ENCODE data around the gene PNO1.

- TF ChIP-seq BHLHE40 (IDR thresholded peaks at IDR 0.05; ENCODE audit: borderline replicate concordance), result no peak
- no peak for TF ChIP-seq LEF1 (IDR thresholded peaks at IDR 0.05; ENCODE audit: borderline replicate concordance)
- TF ChIP-seq PKNOX1 (IDR thresholded peaks at IDR 0.05), result no peak
- TF ChIP-seq CTBP1 (IDR thresholded peaks at IDR 0.05; ENCODE audit: borderline replicate concordance), result no peak
- TF ChIP-seq SUZ12 (IDR thresholded peaks at IDR 0.05), result no peak
- TF ChIP-seq FOXA1 (IDR thresholded peaks at IDR 0.05), result no peak
- TF ChIP-seq HDGF (IDR thresholded peaks at IDR 0.05; ENCODE audit: borderline replicate concordance), result no peak
These were observed 67.5 kb downstream of the PNO1 start for GRCh38 chr2:68225119-68225632.
